Brain microvascular endothelial cell (primary cell): ENCODE results near the gene ARHGAP26.

ENCODE experiments used
- DNase-seq: peaks from one replicate; pipeline ENCODE4 v3.0.0-alpha.2; 2020
- H3K27ac ChIP-seq: fragments of 250-450 bp; sonication (Bioruptor Pico); 2 replicates; pipeline ENCODE4 v1.5.1; 2020; ENCODE audit warnings: mild to moderate bottlenecking, moderate library complexity
- H3K27me3 ChIP-seq: fragments of 250-450 bp; sonication (Bioruptor Pico); replicated peaks from 2 replicates; pipeline ENCODE4 v1.5.1; 2020; ENCODE audit warnings: mild to moderate bottlenecking
- H3K36me3 ChIP-seq: fragments of 250-450 bp; sonication (Bioruptor Pico); replicated peaks from 2 replicates; pipeline ENCODE4 v1.5.1; 2020; ENCODE audit warnings: mild to moderate bottlenecking
- H3K4me3 ChIP-seq: 2 replicates; pipeline ENCODE4 v1.5.1; 2011; ENCODE audit warnings: low read depth, mild to moderate bottlenecking, control low read depth, low read length, moderate library complexity
- CTCF ChIP-seq: IDR thresholded peaks from 2 replicates; pipeline ENCODE4 v1.5.1; 2011; ENCODE audit warnings: low read depth, mild to moderate bottlenecking, moderate library complexity, low read length, control low read depth, inconsistent platforms; ENCODE audit errors: missing control alignments
- in situ Hi-C: cut with HindIII; loops from 2 replicates; pipeline ENCODE4 v1.10.0; 2017; ENCODE audit warnings: low sequenced_read_pairs, low pct_ligation_motif_present

The ARHGAP26 gene

GRCh38 chr5:143214890-143215289 is 444.7 kb downstream of the ARHGAP26 start:
- no peak for TF ChIP-seq CTCF
- in situ Hi-C loops: no loop called here
- Histone ChIP-seq H3K36me3 (no peaks in the 10 kb centered on the region), H3K27ac (no peak overlapping the region), H3K27me3 (no peaks in the 10 kb centered on the region), H3K4me3 (no peak overlapping the region)
- DNase-seq: no peak

- Histone ChIP-seq H3K27me3 (no peaks in the 10 kb centered on the region), H3K36me3 (no peaks in the 10 kb centered on the region), H3K4me3 (no peak overlapping the region), H3K27ac (no peak overlapping the region)
- in situ Hi-C loops: no loop called here
- no peak for TF ChIP-seq CTCF
- no peak for DNase-seq
These were observed 445.5 kb downstream of the ARHGAP26 start for GRCh38 chr5:143215690-143216089.

- DNase-seq: no peak
- Histone ChIP-seq H3K27ac (no peak overlapping the region), H3K36me3 (no peaks in the 10 kb centered on the region), H3K27me3 (no peaks in the 10 kb centered on the region), H3K4me3 (no peak overlapping the region)
- no peak for TF ChIP-seq CTCF
- in situ Hi-C loops: no loop called here
These were observed 446.0 kb downstream of the ARHGAP26 start for GRCh38 chr5:143216211-143216610.

GRCh38 chr5:143217065-143217803 is 447.1 kb downstream of the ARHGAP26 start:
- no peaks in the 10 kb centered on the region for H3K27me3 ChIP-seq
- in situ Hi-C loops: no loop called here
- H3K4me3 ChIP-seq: no peak overlapping the region
- peak; percentile 21 for TF ChIP-seq CTCF
- no peak overlapping the region for H3K27ac ChIP-seq
- DNase-seq: no peak
- H3K36me3 ChIP-seq: no peaks in the 10 kb centered on the region

- DNase-seq: no peak
- TF ChIP-seq CTCF: no peak
- no peaks in the 10 kb centered on the region for H3K36me3 ChIP-seq
- in situ Hi-C loops: no loop called here
- no peak overlapping the region for H3K27ac ChIP-seq
- no peak overlapping the region for H3K4me3 ChIP-seq
- no peaks in the 10 kb centered on the region for H3K27me3 ChIP-seq
These were observed 447.6 kb downstream of the ARHGAP26 start for GRCh38 chr5:143217804-143218160.

GRCh38 chr5:143218517-143219170 is 448.5 kb downstream of the ARHGAP26 start:
- H3K27ac ChIP-seq: no peak overlapping the region
- TF ChIP-seq CTCF: no peak
- no peaks in the 10 kb centered on the region for H3K27me3 ChIP-seq
- H3K4me3 ChIP-seq: no peak overlapping the region
- DNase-seq: no peak
- no peaks in the 10 kb centered on the region for H3K36me3 ChIP-seq
- in situ Hi-C loops: no loop called here
